ENCODE measurements around the gene RTN3. TPM values are rescaled to one million over a fixed set of nuclear protein-coding genes. Genes with fewer than 3 reads are reported as not detected.
"Not testable (repeated sequence)": the region's sequence is repeated elsewhere in the genome, so short reads cannot be mapped to it uniquely, and the experiment has no call there.

RTN3 gene
- total and polyA plus RNA-seq, 5 experiments from 2014 or later: 28.0 to 43.1 (median 39.0) TPM

GRCh38 chr11:63767267-63767564 lies 85.9 kb downstream of the RTN3 start:
- peaks cover 0 to 9% (median 0%) of the 10 kb centered on the region in 5 donors for H3K27me3 Mint-ChIP-seq
- ATAC-seq (peak in 1 of 2 donors; percentile 8), DNase-seq (no peak)
- peaks cover 7 to 25% (median 16%) of the 10 kb centered on the region in 4 donors for H3K4me1 Mint-ChIP-seq
- POLR2A ChIA-PET: no interaction called here
- peak overlapping the region; percentile 87 to 98 (median 94) for H3K4me3 Mint-ChIP-seq
- no peaks in the 10 kb centered on the region for H3K9me3 Mint-ChIP-seq
- H3K36me3 Mint-ChIP-seq: no peaks in the 10 kb centered on the region
- H3K27ac Mint-ChIP-seq: peak overlapping the region; percentile 70 to 95 (median 92)

DNA sequence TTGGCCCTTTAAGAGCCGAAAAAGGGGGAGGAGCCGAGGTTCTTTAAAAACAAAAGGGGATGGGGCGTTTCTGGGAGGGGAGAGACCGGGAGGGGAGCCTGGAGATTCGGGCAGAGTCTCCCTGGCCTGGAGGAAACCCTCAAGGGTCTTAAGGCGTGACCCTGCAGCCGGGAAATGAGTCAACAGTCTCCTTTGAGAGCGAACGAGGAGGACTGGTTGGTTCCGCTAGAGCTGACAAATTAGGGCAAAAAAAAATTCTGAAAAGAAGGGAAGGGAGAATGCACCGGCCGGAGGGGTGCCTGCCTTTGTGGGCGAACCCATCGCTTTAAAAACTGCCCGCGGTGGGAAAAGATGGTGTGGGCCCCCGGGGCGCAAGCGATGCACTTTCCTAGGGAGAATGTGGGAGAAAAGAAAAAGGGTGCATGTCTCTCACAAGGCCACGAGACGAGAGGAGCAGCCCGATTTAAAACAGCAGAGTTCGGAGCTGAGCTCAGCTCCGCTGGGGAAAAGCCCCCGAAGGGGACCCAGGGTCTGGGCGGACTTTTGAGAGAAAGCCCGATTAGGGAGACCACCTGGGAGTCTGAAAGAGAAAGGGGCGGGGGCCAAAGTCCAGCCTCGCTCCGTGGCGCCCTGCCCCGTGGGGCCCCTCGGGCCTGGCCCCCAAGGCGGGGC lies 86.4 kb downstream of the RTN3 start:
- H3K27me3 Mint-ChIP-seq: peaks cover 0 to 9% (median under 1%) of the 10 kb centered on the region in 5 donors
- no peaks in the 10 kb centered on the region for H3K36me3 Mint-ChIP-seq
- POLR2A ChIA-PET: interaction anchor here (0.6 to 2.4 kb wide), 4 partner anchors 70 to 386 kb away, joined by 3 to 16 read pairs (median 3); partner anchors contain the start of gene MARK2
- peak in 5 of 10 donors; percentile 36 to 63 (median 46) for DNase-seq
- H3K9me3 Mint-ChIP-seq: no peaks in the 10 kb centered on the region
- H3K27ac Mint-ChIP-seq: peak overlapping the region; percentile 70 to 95 (median 92)
- H3K4me1 Mint-ChIP-seq: peaks cover 7 to 25% (median 16%) of the 10 kb centered on the region in 4 donors
- peak overlapping the region; percentile 87 to 98 (median 94) for H3K4me3 Mint-ChIP-seq
- ATAC-seq: peak; percentile 15 to 21

- Mint-ChIP-seq H3K27me3 (peaks cover 0 to 13% (median 4%) of the 10 kb centered on the region in 5 donors), H3K36me3 (no peaks in the 10 kb centered on the region), H3K4me1 (peaks cover 7 to 25% (median 16%) of the 10 kb centered on the region in 4 donors), H3K4me3 (peak within 1 kb of the TSS; percentile 87 to 98 (median 94)), H3K27ac (peak within 1 kb of the TSS; percentile 70 to 95 (median 92)), H3K9me3 (no peaks in the 10 kb centered on the region)
- POLR2A ChIA-PET: interaction anchor here (0.6 to 2.4 kb wide), 7 partner anchors 14 to 385 kb away, joined by 3 to 16 read pairs (median 3); partner anchors contain the start of gene MARK2
- DNase-seq (peak; percentile 53 to 84 (median 73)), ATAC-seq (peak; percentile 67 to 76)
These were observed 87.1 kb downstream of the RTN3 start, which contains the start of gene ZFTA for GRCh38 chr11:63768237-63769041. Gene ZFTA (minus strand): TSS chr11:63768775. CDS start chr11:63768622, 153 bp downstream.

DNA sequence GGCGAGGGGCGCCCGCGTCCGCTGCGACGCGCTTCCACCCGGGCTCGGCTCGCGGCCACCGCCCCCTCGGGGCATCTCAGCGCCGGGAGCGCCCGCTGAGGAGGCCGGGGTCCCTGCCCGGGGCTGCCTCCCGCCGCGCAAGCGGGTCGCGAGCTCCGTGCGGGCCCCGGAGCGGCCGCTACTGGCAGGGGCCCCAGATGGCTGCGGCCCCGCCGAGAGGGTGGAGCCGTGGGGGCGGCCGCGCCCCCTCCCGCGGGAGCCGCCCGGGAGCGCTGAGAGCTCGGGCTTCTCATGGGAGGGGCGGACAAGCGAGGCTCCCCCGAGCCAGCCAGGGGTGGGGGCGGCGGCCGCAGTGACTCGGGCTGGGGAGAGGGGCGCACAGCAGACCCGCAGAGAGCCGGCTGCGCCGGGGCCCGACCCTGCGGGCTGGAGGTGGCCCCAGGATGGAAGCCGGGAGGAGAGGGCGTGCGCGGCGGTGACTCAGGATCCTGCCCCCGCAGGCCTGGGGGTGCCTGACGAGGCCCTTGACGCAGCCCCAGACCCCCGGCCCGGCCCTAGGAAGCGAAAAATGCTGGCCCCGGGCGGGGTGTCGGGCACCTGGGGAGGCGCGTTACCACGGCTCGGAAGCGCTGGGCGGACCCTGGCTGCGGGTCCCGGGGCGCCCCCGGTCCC lies 87.9 kb downstream of the RTN3 start:
- peaks cover 7 to 25% (median 16%) of the 10 kb centered on the region in 4 donors for H3K4me1 Mint-ChIP-seq
- H3K4me3 Mint-ChIP-seq: peak overlapping the region in 6 of 10 donors; percentile 48 to 69 (median 56)
- H3K27me3 Mint-ChIP-seq: peaks cover 0 to 13% (median 4%) of the 10 kb centered on the region in 5 donors
- ATAC-seq (peak; percentile 41 to 54), DNase-seq (peak in 8 of 10 donors; percentile 17 to 64 (median 32))
- H3K9me3 Mint-ChIP-seq: no peaks in the 10 kb centered on the region
- POLR2A ChIA-PET: interaction anchor here (0.6 to 2.4 kb wide), 4 partner anchors 43 to 69 kb away, joined by 3 to 16 read pairs (median 4); partner anchors contain the start of gene MARK2
- H3K36me3 Mint-ChIP-seq: no peaks in the 10 kb centered on the region
- H3K27ac Mint-ChIP-seq: no peak overlapping the region

DNA sequence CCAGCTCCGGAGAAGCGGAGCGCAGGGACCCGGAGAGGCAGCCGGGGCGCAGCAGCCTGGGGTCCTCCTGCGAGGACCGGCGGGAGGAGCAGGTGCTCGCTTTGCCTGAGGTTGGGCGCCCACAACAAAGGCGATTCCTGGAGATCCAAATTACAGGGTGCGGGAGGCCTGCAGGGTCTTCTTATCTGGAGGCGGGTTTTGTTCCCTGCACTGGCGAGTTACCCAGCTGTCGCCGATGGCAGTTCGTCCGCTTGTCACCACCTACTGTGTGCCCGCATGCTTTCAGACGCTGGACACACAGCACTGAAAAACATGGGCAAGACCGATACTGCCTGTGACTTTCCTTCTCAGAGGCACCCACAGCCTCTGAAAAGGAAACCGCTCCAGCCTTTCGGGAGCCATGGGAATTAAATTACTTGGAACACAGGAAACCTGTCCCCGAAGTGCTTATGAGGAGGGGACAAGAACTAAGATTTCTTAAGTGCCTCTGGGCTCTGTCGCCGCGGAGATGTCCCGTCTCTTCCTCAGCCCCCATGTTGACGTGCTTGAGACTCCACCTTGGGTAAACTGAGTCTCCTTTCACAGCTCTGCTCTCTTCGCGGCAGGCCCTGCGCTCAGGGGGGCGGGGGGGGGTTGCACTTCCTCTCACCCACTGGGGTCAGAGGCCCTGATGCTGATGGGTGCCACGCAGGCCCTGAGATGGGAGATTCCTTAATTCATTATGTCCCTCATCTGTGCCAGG lies 88.6 kb downstream of the RTN3 start:
- POLR2A ChIA-PET: interaction anchor here (0.6 to 2.4 kb wide), 3 partner anchors 50 to 68 kb away, joined by 3 to 16 read pairs (median 3); partner anchors contain the start of gene MARK2
- H3K27ac Mint-ChIP-seq: peak overlapping the region in 5 of 10 donors; percentile 21 to 70 (median 46)
- H3K4me3 Mint-ChIP-seq: peak overlapping the region; percentile 61 to 83 (median 76)
- H3K4me1 Mint-ChIP-seq: peaks cover 7 to 25% (median 16%) of the 10 kb centered on the region in 4 donors
- DNase-seq (peak in 3 of 10 donors; percentile 10 to 20 (median 19)), ATAC-seq (no peak)
- no peaks in the 10 kb centered on the region for H3K9me3 Mint-ChIP-seq
- H3K27me3 Mint-ChIP-seq: peaks cover 0 to 13% (median 4%) of the 10 kb centered on the region in 5 donors
- H3K36me3 Mint-ChIP-seq: no peaks in the 10 kb centered on the region

DNA sequence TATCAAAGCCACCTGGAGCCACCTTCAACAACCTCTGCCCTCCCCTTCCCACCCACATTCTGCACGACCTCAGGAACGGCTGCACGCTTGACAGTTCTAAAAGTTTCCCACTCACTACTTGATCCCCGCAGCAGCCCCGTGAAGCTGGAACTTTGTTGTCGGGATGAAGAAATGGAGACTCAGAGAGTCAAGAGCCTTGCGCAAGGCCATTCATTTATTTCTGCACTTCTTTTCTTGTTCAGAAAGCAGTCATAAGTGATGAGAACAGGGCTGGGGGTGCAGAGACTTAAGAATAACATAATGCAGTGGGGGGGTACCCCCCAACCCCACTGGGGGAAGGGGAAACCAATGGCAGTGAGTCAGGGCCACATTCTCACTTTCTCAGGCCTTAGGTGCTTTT lies 89.5 kb downstream of the RTN3 start:
- Mint-ChIP-seq H3K4me1 (peaks cover 7 to 22% (median 16%) of the 10 kb centered on the region in 4 donors), H3K27me3 (peaks cover 0 to 13% (median 4%) of the 10 kb centered on the region in 5 donors), H3K27ac (no peak overlapping the region), H3K9me3 (no peaks in the 10 kb centered on the region), H3K4me3 (peak overlapping the region in 7 of 10 donors; percentile 18 to 82 (median 50)), H3K36me3 (no peaks in the 10 kb centered on the region)
- POLR2A ChIA-PET: interaction anchor here (0.6 kb wide), 2 partner anchors 150 to 1039 kb away, joined by 3 to 4 read pairs; no protein-coding TSS in a partner anchor
- DNase-seq (no peak), ATAC-seq (no peak)

DNA sequence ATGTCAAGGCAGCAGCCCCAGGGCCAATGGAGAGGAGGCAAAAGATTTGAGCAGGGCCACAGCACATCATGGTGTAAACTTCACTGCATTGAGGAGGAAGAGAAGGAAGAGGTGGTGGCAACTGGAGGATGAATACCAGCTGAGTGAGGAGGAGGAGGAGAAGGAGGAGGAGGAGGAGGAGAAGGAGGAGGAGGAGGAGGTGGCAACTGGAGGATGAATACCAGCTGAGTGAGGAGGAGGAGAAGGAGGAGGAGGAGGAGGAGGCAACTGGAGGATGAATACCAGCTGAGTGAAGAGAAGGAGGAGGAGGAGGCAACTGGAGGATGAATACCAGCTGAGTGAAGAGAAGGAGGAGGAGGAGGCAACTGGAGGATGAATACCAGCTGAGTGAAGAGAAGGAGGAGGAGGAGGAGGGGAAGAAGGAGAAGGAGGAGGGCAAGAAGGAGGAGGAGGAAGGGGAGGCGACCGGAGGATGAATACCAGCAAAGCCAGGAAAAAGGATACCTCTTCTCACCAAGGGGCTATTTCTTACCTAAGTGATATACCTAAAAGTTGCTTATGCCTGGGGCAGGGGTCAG lies 90.5 kb downstream of the RTN3 start:
- H3K4me3 Mint-ChIP-seq, H3K9me3 Mint-ChIP-seq, POLR2A ChIA-PET, H3K36me3 Mint-ChIP-seq, ATAC-seq, DNase-seq: not testable (repeated sequence)
- peak overlapping the region in 1 of 10 donors; percentile 66 for H3K27ac Mint-ChIP-seq
- peaks cover 4 to 17% (median 12%) of the 10 kb centered on the region in 4 donors for H3K4me1 Mint-ChIP-seq
- H3K27me3 Mint-ChIP-seq: peaks cover 0 to 16% (median 4%) of the 10 kb centered on the region in 5 donors

DNA sequence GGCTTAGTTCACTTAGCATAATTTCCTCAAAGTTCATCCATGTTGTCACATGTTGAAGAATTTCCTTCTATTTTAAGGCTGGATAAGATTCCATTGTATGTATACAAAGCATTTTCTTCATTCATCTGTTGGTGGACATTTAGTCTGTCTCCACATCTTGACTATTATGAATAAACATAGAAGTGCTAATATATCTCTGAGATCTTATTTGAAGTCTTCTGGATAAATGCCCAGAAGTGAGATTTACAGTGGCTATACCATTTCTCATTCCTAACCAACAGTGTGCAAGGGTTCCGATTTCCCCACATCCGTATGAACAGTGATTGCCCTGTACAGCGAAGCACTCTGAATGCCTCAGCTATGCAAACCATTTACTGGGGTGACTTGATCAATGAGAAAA lies 93.9 kb downstream of the RTN3 start:
- POLR2A ChIA-PET: no interaction called here
- Mint-ChIP-seq H3K27ac (peak overlapping the region in 1 of 10 donors; percentile 66), H3K4me1 (peaks cover 0 to 3% (median 1%) of the 10 kb centered on the region in 4 donors), H3K36me3 (no peaks in the 10 kb centered on the region), H3K9me3 (no peaks in the 10 kb centered on the region), H3K4me3 (no peak overlapping the region), H3K27me3 (peaks cover 0 to 16% (median 6%) of the 10 kb centered on the region in 5 donors)
- ATAC-seq (no peak), DNase-seq (no peak)

- Mint-ChIP-seq H3K27ac (no peak overlapping the region), H3K36me3 (no peaks in the 10 kb centered on the region), H3K4me1 (no peaks in the 10 kb centered on the region), H3K9me3 (no peaks in the 10 kb centered on the region), H3K4me3 (no peak overlapping the region), H3K27me3 (peaks cover 0 to 3% (median 0%) of the 10 kb centered on the region in 5 donors)
- ATAC-seq: no peak
- POLR2A ChIA-PET: no interaction called here
- DNase-seq: no peak
These were observed 97.7 kb downstream of the RTN3 start for GRCh38 chr11:63779039-63779438.

- peaks cover 0 to 5% (median 3%) of the 10 kb centered on the region in 4 donors for H3K4me1 Mint-ChIP-seq
These were observed 101.4 kb downstream of the RTN3 start for GRCh38 chr11:63782749-63783148.

GRCh38 chr11:63783925-63784592 lies 102.8 kb downstream of the RTN3 start:
- Mint-ChIP-seq H3K27me3 (peaks cover 0 to 2% (median 0%) of the 10 kb centered on the region in 5 donors), H3K4me1 (peaks cover 0 to 5% (median 3%) of the 10 kb centered on the region in 4 donors), H3K4me3 (no peak overlapping the region), H3K9me3 (peaks cover 0 to 2% (median 0%) of the 10 kb centered on the region in 9 donors), H3K36me3 (no peaks in the 10 kb centered on the region), H3K27ac (peak overlapping the region in 1 of 10 donors; percentile 4)
- POLR2A ChIA-PET: no interaction called here
- DNase-seq (no peak), ATAC-seq (no peak)

More at GRCh38 chr11:63782749-63783148, 101.4 kb downstream of the RTN3 start:
- POLR2A ChIA-PET: interaction anchor here (1.3 kb wide), 1 partner anchor 14 kb away, joined by 3 read pairs; the partner anchor contains the start of gene ZFTA
- no peak for DNase-seq
- no peak for ATAC-seq
- no peaks in the 10 kb centered on the region for H3K36me3 Mint-ChIP-seq
- H3K27ac Mint-ChIP-seq: no peak overlapping the region
- H3K27me3 Mint-ChIP-seq: peaks cover 0 to 2% (median 0%) of the 10 kb centered on the region in 5 donors
- peaks cover 0 to 2% (median 0%) of the 10 kb centered on the region in 9 donors for H3K9me3 Mint-ChIP-seq
- H3K4me3 Mint-ChIP-seq: no peak overlapping the region
